HUES6 (cell line): Measurements from ENCODE around the gene LRCH3.
A peak's percentile ranks its signal among the peaks of the same experiment; 100 is the strongest.

Experiments used
- H3K27ac ChIP-seq: 2 replicates; pipeline ENCODE4 v1.7.0; 2013; ENCODE audit warnings: low read depth, mild to moderate bottlenecking, low read length, inconsistent platforms
- H3K27me3 ChIP-seq: 2 replicates; pipeline ENCODE4 v1.6.1; 2013; ENCODE audit warnings: low read length; ENCODE audit not compliant: control insufficient read depth, insufficient read depth
- H3K36me3 ChIP-seq: 2 replicates; pipeline ENCODE4 v1.6.1; 2013; ENCODE audit warnings: low read length; ENCODE audit not compliant: control insufficient read depth, insufficient read depth
- H3K4me1 ChIP-seq: 2 replicates; pipeline ENCODE4 v1.6.1; 2013; ENCODE audit warnings: low read length; ENCODE audit not compliant: control insufficient read depth, insufficient read depth
- H3K4me3 ChIP-seq: 2 replicates; pipeline ENCODE4 v1.5.1; 2013; ENCODE audit warnings: low read depth, low read length
- H3K9ac ChIP-seq: one replicate; pipeline ENCODE4 v1.6.1; 2013; ENCODE audit warnings: mild to moderate bottlenecking, low read length
- H3K9me3 ChIP-seq: 2 replicates; pipeline ENCODE4 v1.6.1; 2013; ENCODE audit warnings: low read depth, low read length; ENCODE audit not compliant: control insufficient read depth, insufficient read depth

The LRCH3 gene

DNA sequence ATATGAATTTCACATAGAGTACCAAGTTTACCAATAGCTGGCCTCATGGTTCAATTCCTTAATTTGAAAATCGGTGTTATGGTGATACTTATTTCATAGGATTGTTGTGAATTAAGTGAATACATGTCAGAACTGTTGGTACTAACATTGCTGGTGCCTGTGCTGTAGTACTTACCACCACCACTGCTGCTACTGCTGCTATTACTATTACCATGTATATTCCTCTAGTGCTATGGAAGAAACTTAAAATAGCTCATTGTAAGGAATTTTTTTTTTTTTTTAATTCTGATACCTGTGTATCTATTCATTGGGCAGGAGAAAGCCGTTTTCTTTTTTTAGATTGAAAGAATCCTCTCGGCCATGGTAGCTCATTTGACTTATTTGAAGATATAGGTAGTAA, 37.8 kb upstream of the LRCH3 start:
- Histone ChIP-seq H3K9me3 (no peaks in the 10 kb centered on the region), H3K9ac (no peak overlapping the region), H3K4me3 (no peak overlapping the region), H3K4me1 (peaks cover 6% of the 10 kb centered on the region; the same call in 1 of the 2 replicates), H3K27me3 (peaks cover 25% of the 10 kb centered on the region), H3K36me3 (0 out of 2 replicates have a peak, but pooled peaks cover 2% of the 10 kb centered on the region), H3K27ac (no peak overlapping the region)

DNA sequence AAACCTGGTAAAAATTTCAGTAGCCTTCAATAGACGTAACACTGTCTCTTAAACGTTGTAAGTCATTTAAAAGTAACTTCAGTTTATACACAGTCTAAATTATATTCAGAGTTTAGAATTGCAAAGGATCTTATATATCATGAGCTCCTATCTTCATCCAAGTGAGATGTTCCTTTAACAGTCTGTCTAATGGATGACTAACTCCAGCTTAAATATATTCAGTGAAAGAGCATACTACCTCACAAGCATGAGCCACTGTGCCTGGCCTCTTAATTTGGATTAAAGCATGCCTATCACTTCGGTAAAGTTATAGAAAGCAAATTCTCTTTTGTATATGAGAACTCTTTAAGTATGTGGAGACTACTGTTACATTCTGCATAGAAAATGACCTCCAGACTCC, 34.4 kb upstream of the LRCH3 start:
- H3K4me3 ChIP-seq: no peak overlapping the region
- H3K9me3 ChIP-seq: no peaks in the 10 kb centered on the region
- H3K27me3 ChIP-seq: no peaks in the 10 kb centered on the region
- no peaks in the 10 kb centered on the region for H3K4me1 ChIP-seq
- no peak overlapping the region for H3K9ac ChIP-seq
- peaks cover 5% of the 10 kb centered on the region for H3K36me3 ChIP-seq
- H3K27ac ChIP-seq: no peak overlapping the region

DNA sequence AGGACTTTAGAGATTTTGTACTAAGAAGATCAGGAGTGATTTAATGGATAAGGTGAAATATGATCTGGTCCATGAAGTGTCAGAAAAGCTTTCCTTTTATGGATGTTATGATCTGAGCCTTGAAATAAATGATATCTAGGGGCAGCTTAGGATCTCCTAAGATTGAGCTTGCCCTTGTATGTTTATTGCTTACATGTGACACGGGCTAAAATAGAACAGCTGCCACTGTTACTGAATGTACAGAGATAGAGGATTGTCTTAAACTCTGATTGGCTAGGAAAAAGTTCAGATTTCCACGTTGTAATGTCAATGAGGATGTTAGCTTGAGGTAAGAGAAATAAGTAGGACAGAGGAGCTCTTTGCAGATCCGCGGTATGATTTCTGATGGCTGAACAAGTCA, 32.5 kb upstream of the LRCH3 start:
- Histone ChIP-seq H3K4me1 (no peaks in the 10 kb centered on the region), H3K36me3 (peaks cover 8% of the 10 kb centered on the region), H3K27me3 (no peaks in the 10 kb centered on the region), H3K9ac (no peak overlapping the region), H3K9me3 (no peaks in the 10 kb centered on the region), H3K27ac (no peak overlapping the region), H3K4me3 (no peak overlapping the region)

DNA sequence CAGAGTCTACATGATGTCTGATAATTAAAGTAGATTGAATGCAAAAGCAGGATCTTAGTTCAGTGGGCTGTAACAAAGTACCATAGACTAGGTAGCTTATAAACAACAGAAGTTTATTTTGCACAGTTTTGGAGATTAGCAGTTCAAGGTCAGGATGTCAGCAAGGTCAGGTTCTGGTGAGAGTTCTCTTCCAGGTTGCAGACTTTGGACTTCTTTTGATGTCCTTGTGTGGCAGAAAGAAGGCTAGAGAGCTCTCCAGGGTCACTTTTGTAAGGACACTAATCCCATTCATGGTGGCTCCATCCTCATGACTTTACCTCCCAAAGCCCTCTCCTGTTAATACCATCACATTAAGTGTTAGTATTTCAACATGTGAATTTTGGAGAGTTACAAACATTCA, 29.3 kb upstream of the LRCH3 start:
- H3K27me3 ChIP-seq: no peaks in the 10 kb centered on the region
- no peak overlapping the region for H3K27ac ChIP-seq
- no peaks in the 10 kb centered on the region for H3K4me1 ChIP-seq
- no peak overlapping the region for H3K9ac ChIP-seq
- no peak overlapping the region for H3K4me3 ChIP-seq
- peaks cover 8% of the 10 kb centered on the region for H3K36me3 ChIP-seq
- no peaks in the 10 kb centered on the region for H3K9me3 ChIP-seq

DNA sequence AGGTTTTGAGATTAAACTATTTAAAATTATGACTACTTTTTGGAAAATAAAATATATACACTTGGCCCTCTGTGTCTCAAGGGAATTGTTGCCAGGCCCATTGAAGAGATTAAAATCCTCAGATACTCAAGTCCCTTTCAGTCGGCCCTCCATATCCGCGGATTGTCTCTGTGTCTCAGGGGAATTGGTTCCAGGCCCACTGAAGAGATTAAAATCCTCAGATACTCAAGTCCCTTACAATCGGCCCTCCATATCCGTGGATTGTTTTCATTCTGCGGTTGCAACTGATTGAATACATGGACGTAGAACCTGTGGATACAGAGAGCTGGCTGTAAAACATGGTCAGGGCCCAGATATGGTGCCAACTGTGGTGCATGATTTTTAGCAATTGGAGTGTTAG, 15.7 kb upstream of the LRCH3 start:
- Histone ChIP-seq H3K9me3 (peaks cover 3% of the 10 kb centered on the region; the same call in 1 of the 2 replicates), H3K9ac (no peak overlapping the region), H3K36me3 (peaks cover 37% of the 10 kb centered on the region)

DNA sequence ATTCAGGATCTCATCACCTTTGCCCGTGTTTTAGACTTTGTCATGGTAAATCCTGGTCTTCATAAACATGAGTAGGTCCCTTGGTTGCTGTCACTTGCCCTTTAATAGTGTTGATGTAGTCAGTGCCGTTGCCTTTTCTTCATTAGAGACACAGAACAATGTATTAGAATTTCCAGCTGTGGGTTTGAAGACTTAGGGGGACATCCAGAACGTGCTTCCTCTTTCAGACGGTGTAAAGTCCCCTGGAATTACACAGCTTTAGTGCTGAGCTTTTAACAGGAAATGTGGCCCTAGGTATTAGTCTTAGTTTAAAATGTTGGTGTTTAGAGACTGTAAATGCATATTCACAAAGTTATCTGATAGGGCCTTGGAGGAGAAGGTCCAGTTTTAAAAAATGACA, 8.8 kb upstream of the LRCH3 start:
- H3K4me1 ChIP-seq: no peaks in the 10 kb centered on the region
- no peak overlapping the region for H3K4me3 ChIP-seq
- no peak overlapping the region for H3K9ac ChIP-seq
- H3K27me3 ChIP-seq: no peaks in the 10 kb centered on the region
- H3K27ac ChIP-seq: no peak overlapping the region
- peaks cover 3% of the 10 kb centered on the region; the same call in 1 of the 2 replicates for H3K9me3 ChIP-seq
- H3K36me3 ChIP-seq: peaks cover 27% of the 10 kb centered on the region

More for the DNA sequence above, 15.7 kb upstream of the LRCH3 start:
- Histone ChIP-seq H3K4me1 (no peaks in the 10 kb centered on the region), H3K4me3 (no peak overlapping the region), H3K27me3 (no peaks in the 10 kb centered on the region), H3K27ac (no peak overlapping the region)

DNA sequence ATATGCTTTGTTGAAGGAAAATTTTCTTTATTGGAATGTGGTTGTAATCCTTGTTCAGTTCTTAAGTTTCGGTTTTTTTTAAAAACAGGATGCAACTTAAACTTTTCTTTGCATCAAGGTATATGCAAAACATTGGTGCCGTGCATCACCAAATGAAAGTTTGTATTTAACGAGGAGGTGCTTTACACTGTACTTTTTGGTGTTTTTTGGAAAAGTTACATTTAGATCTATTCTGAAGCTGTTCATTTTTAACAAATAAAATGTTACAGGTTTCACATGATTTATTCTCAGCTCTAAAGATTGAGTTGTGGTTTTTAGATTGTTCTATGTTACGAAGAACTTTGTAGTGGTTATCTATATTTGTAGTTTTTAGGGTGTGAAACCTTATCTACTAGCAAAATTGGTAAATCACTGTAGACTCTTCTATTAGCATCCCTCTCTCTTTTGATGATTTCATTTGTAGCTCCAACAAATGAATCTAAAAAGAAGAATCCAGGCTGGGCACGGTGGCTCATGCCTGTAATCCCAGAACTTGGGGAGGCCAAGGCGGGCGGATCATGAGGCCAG, 7.0 kb upstream of the LRCH3 start:
- Histone ChIP-seq H3K36me3 (peaks cover 16% of the 10 kb centered on the region), H3K27ac (no peak overlapping the region), H3K4me1 (no peaks in the 10 kb centered on the region), H3K27me3 (no peaks in the 10 kb centered on the region), H3K4me3 (no peak overlapping the region), H3K9me3 (peaks cover 3% of the 10 kb centered on the region; the same call in 1 of the 2 replicates), H3K9ac (no peak overlapping the region)

DNA sequence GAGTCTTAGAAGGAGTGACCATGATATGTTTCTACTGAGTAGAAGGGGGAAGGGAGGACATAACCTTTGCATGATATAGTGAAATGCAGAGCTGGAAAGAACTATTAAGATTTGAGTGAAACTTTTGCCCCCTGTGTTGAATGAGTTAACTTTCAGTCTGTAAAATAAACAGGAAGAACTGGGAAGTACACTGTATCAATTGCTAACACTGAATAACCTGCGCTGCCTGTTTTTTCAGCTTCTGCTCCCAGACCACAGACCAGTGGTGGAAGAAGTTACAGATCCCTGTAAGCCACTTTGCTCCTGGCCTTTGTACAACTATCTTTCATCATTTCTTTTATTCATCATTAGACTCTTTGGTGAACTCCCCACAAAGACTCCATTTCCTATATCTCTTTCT, 3.6 kb upstream of the LRCH3 start:
- Histone ChIP-seq H3K27ac (no peak overlapping the region), H3K4me3 (no peak overlapping the region), H3K4me1 (no peaks in the 10 kb centered on the region), H3K9me3 (no peaks in the 10 kb centered on the region), H3K27me3 (no peaks in the 10 kb centered on the region), H3K9ac (no peak overlapping the region), H3K36me3 (no peaks in the 10 kb centered on the region; the same call in 1 of the 2 replicates)

DNA sequence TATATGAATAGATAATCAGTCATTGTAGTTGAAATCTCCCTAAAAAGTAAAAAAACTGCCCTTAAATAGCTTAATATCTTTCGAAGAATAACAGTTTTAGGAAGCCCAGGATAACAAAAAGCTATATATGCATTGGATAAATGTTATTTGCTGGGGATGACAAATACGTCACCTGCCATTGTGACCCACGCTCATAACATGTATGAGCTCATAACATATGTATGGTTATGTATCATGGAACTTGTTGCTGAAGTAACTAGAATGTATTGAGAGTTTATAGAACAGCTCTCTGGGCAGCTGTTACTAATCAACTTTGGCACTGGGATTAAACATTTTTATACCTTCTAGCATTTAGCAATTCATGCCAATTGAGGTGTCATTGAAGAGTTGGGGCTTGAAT, 1.7 kb upstream of the LRCH3 start:
- no peak overlapping the region for H3K27ac ChIP-seq
- H3K4me3 ChIP-seq: no peak overlapping the region
- H3K4me1 ChIP-seq: no peaks in the 10 kb centered on the region
- H3K36me3 ChIP-seq: no peaks in the 10 kb centered on the region; the same call in 1 of the 2 replicates
- no peaks in the 10 kb centered on the region for H3K27me3 ChIP-seq
- no peaks in the 10 kb centered on the region for H3K9me3 ChIP-seq
- H3K9ac ChIP-seq: no peak overlapping the region

DNA sequence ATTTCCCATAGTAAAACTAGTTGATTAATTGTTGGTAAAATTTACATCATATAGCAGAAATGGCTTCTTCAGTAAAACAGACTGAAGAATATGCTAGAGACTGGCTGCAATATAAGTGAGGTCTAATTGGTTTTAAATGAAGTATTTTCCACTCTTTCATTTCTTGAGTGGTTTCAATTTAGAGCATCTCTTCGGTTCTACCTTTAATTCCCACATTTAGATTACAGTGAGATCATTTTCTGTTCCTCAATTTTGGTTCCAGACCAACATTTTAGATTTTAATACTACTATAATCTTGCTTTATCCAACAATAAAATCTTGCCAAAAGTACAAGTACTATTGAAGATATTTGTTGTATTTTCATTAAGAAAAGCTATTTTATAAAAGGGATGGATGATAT, 1.0 kb upstream of the LRCH3 start:
- Histone ChIP-seq H3K4me3 (peak overlapping the region; percentile 93), H3K9ac (no peak overlapping the region), H3K36me3 (no peaks in the 10 kb centered on the region; the same call in 1 of the 2 replicates), H3K27me3 (no peaks in the 10 kb centered on the region), H3K27ac (no peak overlapping the region), H3K4me1 (no peaks in the 10 kb centered on the region), H3K9me3 (no peaks in the 10 kb centered on the region)

DNA sequence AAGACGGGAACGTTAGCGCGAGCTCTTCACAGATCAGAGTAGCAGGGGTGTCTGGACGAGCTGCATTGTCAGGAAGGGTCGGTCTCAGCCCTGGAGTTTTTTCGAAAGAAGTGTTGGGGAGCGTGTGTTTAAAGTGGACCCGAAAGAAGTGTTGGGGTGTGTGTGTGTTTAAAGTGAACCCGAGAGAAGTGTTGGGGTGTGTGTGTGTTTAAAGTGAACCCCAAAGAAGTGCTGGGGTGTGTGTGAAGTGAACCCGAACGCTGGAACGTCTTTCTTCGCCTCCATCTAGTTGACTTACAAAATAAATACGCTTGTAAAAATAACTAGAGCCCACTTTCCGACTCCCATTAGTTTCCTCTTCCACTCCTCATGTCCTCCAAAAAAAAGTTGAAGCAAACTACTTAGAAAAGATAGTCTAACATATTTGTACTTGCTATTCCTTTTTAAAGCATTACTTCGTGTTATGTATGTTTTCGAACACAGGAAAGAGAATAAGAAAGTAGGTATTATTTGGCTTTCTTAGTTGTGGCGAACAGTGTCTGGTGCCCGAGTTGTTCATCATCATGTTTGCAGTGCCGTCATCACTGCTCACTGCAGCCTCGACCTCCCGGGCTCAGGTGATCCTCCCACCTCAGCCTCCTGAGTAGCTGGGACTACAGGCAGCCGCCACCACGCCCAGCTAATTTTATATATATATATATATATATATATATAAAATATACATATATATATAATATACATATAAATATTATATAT, 1.0 kb downstream of the LRCH3 start:
- H3K27ac ChIP-seq: peak overlapping the region; percentile 95; the same call in 1 of the 2 replicates
- H3K9me3 ChIP-seq: no peaks in the 10 kb centered on the region
- peak overlapping the region; percentile 96 for H3K9ac ChIP-seq
- H3K4me3 ChIP-seq: peak overlapping the region; percentile 93
- H3K36me3 ChIP-seq: no peaks in the 10 kb centered on the region
- H3K4me1 ChIP-seq: no peaks in the 10 kb centered on the region
- H3K27me3 ChIP-seq: no peaks in the 10 kb centered on the region
